NCI-H1105 treated with DMSO at 0.1 percent for 48 hours (cell line): ENCODE data around the gene CTSH.
"Not testable (repeated sequence)": the region's sequence is repeated elsewhere in the genome, so short reads cannot be mapped to it uniquely, and the experiment has no call there.

Source experiments
- DNase-seq: peaks from one replicate; lab custom pipeline; 2025; lab: John Stamatoyannopoulos, UW

The CTSH gene

DNA sequence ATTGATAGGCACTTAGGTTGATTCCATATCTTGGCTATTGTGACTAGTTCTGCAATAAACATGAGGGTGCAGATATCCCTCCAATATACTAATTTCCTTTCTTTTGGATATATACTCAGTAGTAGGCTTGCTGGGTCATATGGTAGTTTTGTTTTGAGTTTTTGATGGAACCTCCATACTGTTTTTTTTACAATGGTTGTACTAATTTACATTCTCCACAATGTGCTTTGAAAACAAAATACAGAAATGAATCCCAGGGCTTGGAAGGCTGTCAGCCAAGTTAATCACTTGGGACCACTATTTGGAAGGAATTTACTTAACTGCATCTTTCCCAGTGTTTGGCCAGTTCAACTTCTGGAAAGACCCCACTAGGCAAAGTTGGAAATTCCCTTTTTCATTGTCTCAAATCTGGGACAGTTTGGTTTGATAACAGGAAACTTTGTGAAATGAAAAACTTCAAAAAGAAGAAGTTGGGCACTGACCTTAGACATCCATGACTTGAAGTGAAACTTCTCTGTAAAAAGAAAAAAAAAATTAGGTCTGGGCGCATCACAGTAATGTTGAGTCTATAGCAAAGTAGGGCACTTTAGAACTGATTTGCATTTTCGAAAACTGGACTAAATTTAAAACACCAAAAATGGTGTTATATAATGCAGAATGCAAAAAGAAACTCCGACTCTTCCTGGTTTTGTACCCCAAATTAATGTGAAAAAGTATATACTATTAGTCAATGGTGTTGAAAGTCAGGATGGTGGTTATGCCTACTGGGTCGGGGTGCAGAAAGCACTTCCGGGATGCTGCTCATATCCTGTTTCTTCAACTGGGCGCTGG is 6.0 kb downstream of the CTSH start:
- no peak for DNase-seq

DNA sequence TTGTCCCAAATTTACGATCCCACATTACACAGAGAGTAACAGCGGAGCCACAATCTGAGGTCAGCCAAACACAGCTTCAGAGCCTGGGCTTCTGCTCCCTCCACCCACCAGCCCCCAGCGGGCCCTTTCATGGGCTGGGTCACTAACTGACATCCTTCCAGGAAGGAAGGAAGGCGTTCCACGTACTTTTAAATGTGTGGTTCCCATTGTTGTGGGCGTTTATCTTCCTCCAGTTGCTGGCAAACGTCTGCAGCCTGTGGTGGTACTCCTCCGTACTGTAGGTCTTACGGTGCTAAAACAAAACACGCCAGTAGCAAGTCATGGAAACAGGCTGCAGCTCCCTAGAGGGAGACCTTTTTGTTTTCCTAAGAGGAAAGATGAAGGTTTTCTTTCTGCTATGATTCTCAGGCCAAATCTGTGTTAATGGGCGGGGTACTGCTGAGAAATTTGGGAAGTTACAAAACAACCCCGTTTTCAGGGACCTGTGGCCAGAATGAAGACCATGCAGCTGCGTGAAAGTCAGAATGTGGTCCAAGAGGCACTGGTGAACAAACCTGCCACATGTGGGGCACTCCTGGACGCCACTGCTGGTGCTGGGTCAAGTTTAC is 7.6 kb downstream of the CTSH start:
- no peak for DNase-seq

DNA sequence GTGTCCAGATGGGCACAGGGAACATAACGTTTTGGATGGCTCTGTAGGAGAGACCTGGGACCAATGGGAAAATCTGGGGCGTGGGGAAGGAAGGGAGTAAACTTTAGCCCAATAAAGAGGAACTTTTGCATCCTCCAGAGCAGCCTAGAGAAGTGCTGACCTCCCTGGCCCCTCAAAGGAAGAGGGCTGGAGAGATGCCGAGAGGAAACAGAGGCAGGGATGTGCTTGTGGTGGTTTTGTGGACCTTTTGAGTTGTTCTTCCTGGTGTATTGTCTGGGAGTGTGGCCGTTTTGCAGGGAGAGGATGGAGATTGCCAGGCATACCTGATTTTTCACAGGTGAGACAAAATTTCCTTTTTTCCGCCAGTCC is 10.2 kb downstream of the CTSH start:
- no peak for DNase-seq

DNA sequence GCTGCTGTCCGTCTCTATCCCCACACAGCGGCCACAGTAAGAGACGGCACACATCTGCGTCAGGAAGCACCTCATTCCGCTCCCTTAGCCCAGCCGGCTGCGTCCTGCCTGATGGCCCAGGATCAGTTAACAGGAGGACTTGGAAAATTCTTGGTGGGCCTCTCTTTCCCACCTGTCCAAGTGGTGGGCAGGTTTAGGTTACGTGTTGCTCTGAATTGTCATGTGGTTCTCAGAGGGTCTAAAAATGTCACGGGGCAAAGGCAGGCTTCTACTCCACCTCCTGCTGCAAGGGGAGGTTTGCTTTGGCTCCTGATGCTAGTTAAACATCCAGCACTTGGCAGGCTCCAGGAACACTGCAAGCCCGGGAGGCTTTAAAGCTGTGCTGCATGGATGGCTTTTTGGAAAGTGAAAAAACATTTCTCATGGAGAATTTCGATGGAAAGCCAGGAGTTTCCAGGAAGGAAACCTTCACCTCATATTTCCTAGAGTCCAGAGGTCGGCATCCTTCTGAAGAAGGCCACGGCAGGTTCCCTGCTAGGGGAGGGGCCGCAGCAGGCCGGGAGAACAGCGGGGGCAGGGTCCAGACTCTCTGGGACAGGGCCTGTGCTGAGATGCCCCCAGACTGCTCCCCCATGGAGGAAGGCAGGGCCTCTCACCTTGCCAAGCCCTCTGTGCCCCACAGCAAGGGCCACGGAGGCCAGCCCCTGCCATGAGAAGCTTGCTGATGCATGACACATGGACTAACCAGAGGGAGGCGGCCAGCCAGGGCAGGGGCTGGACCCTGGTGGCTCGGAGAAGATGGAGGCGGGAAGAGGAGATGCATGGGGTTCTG is 10.8 kb downstream of the CTSH start:
- DNase-seq = no peak

DNA sequence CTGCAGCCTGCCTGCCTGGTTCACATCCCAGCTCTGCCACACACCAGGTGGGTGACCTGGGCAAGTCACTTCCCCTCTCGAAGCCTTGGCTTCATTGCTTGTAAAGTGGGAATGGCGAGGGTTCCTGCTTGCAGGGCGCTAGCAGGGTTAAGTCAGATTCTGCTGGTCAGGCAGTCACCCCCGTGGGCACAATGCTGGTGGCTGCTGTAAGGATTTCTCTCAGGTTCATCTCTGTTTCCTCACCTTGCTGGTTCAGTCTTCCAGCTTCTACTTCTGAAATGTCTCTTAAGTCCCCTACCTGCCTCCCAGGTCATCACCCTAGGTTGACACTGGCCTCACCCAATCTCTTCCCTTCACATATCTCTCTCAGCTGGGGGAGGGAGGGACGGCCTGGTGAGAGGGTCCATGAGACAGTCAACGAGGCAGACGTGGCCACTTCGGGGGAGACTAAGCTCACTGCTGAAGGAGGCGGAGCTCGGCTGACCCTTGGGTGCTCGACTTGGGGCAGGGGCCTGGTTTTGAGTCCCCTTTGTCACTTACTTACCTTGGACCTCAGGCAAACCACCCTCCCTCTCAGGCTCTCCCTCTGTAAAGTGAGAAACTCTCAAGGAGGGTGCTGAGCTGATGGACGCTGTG is 11.5 kb downstream of the CTSH start:
- no peak for DNase-seq

DNA sequence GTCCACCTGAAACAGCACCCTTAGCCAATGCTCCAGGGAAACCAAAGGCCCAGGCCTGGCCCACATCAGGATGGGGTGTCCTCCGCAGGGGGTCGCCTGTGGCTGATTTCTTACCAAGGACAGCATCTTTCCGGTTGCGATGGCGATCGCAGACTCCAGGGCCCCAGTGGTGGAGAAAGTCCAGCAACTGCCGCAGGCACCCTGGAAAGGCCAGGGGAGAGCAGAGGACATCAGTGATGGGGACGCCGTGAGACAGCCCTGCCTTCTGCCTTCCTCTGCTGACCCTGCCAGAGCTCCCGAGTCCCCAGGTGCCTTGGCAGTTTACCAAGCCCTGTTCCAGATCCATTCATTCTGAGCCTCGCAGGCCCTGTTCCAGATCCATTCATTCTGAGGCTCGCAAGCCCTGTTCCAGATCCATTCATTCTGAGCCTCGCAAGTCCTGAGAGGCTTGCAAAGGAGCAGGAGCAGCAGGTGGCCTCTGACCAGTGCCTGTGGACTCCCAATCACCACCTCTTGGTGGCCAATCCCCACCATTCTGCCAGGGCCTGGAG is 12.5 kb downstream of the CTSH start:
- no peak for DNase-seq

DNA sequence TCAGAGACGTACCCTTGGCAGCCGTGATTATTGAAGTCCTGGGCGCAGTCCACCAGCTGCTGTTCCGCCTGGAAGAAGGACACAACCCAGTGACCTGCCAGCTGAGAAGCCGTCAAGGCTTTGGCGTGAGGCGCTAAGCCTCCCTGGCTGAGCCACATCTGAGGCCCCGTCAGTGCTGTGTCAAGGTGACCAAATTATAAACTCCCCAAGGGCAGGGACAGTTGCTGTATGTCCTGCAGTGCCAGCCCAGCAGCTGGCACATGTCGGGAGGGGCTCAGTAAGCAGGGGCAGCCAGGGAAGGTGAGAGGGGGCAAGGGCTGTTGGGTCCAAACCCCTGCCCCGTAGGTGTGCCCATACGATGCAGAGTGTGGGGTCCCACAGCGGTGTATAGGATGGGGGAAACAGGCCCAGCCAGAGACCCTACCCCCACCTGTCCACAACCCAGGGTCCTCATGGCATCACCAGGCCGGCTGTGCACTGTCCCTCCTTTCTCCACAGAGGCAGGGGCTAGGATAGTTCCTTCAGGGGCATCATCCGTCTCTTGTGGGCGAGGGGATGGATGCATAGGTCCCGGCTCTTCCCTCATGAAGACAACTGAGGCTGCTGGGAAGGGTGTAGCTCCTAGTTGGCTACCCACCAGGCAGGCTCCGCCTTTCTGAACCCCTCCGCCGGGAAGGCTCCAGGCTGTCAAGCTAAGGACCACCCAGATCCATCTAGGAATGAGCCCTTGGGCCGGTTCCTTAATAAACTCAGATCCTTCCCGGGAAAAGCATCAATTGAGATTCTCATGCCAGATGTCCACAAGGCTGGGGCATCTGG is 13.2 kb downstream of the CTSH start:
- no peak for DNase-seq

DNA sequence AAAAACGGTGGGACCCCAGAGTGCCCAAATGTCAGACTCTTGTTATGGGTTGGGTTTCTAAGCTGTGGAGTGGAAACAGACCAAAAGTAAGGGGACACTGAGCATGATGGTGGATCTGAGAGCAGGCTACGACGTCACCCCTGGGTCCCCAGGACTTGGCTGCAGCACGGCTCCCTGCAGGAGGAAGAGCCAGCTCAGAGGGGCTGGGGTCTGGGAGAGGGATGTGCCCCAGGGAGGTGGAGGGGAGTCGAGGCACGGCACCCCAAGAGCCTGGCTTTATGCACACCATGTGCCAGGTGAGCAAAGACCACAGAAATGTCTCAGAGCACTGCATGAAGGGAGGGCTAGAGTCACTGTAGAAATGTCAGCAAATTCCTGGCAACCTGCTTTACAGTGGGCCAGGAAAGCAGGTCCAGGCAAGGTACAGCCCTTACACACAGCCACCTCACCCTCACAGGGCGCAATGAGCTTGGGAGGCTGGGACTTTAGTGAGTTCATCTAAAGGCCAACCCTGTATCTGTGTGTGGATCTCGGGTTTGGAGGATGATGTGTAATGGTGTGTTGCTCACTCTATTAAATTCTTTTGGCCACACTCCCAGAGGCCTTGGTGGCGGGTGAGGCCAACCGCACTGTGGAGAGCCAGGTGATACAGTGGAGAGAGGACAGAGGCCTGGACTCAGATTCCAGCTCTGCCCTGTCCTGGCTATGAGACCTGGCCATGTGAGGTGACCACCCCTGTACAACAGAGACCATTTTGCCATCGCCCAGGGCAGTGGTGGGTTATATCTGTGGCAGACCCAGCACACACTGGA is 14.1 kb downstream of the CTSH start:
- DNase-seq = no peak

DNA sequence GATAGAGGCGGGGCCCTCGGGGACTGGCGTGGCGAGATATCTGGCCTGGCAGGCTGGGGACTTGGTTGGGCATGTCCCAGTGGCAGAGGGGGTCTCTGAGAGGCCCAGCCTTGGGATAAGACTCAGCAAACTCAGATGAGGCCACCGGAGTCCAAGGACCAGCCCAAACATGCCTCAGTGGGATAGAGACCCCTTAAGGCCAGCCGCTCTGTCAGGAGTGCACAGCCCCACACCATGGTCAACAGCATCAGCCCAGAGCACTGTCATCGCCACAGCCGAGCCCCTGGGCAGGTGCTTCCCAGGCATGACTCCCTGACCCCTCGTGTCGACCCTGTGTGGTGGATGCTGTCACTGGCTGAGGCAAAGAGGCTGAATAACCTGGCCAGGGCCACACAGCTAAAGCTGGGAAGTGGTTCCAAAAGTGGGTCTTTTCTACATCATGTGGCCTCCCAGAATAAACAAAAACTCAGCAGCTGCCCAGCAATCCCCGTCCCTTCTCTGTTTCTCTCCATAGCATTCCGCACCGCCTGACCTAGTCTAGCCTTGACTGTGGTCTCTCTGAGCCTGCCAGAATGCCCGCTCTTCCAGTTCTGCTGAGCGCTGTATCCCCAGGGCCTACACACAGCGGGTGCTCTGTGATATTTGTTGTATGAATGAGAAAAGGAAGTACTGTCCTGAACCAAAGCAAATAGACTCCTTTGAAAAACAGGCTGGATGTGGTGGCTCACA is 15.1 kb downstream of the CTSH start:
- DNase-seq = no peak

DNA sequence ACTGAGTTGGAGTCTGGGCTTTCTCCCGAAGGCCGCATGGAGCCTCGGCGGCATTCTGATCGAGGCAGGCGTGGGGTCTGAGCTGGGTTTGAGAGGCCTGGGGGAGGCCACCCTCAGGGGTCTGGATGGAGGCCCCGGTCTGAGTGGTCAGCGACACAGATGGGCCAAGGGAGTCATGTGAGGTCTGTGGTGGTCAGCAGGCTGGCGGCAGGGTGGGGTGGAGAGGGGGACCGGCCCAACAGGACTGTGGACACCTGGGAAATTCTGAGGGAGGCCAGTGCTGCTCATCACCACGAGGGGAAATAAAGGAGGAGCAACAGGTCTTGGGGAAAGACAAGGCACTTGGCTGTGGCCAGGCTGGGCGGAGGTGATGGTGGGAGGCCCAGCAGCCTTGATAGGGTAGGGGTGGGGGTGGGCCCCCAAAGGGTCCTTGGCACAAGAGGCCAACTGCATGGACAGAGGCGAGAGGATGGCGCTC is 16.2 kb downstream of the CTSH start:
- DNase-seq = no peak

DNA sequence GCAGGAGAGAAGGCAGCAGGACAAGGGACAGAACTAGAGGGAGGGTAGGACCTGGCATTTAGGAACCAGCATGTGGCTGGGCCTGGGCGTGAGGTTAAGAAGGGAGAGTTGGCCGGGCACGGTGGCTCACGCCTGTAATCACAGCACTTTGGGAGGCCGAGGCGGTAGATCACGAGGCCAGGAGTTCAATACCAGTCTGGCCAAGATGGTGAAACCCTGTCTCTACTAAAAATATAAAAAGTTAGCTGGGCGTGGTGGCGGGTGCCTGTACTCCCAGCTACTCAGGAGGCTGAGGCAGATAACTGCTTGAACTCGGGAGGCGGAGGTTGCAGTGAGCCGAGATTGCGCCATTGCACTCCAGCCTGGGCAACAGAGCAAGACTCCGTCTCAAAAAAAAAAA is 16.7 kb downstream of the CTSH start:
- not testable (repeated sequence) for DNase-seq

DNA sequence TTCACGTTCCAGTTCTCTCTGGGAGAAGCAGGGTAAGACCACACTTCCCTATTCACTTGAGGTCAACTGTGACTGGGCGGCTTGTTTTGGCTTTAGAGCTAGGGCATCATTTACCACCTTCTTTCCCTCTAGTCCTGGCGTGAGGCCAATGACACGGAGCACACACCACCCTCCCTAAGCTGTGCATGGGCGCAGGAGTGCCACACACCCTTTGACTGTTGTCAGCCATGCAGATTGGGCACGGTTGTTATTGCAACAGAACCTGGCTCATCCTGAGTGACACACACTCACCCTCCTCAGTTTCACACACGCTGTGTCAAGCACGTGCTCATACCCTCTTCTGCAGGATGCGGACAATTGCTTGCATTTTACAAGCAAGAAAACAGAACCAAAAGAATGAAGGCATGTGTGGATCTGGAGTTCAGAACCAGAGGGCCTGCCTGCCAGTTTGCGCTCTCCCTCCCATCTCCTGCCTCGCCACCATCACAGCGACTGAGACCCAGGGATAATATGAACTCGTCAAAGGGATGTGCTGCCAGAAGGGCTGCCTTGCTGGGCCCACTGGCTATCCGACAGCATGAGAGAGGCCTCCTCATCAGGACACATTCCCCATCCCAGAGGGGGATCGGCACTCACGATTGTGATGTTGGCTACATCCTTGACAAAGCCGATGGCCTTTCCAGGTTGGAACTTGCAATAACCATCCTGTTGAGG is 17.6 kb downstream of the CTSH start:
- DNase-seq = no peak

DNA sequence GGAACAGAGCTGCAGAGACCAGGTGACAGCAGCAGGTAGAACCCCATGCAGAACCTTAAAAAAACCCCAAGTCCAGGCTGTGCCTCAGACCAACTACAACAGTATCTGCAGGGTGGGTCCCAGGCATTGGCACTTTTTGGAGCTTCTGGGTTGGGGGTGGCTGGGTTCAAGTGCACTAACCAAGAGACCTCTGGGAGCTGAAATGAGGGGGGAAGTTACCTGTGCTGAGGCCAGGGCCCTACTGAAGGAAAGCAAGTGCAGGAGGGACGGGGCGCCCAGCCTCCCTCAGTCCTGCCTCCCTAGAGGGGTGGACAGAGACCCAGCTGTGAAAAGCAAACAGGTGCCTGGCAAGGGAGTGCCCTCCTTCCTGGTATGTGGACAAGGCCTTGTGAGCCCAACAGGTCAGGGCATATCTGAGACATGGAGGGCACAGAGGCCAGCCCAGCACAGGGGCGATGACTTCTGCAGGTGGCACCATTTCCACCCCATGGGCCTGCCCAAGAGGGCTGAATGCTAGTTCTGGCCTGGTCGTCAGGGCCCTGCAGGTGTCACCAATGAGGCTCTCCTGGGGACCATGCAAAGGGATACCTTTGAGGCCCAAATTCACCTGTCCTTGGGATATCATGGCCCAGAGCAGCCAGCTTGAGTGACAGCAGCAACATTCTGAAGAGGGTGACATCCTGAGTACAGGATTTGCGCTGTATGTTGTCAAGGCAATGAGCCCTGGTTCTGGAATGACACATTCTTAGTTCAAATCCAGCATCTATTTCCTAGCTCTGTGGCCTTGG is 18.7 kb downstream of the CTSH start:
- no peak for DNase-seq

DNA sequence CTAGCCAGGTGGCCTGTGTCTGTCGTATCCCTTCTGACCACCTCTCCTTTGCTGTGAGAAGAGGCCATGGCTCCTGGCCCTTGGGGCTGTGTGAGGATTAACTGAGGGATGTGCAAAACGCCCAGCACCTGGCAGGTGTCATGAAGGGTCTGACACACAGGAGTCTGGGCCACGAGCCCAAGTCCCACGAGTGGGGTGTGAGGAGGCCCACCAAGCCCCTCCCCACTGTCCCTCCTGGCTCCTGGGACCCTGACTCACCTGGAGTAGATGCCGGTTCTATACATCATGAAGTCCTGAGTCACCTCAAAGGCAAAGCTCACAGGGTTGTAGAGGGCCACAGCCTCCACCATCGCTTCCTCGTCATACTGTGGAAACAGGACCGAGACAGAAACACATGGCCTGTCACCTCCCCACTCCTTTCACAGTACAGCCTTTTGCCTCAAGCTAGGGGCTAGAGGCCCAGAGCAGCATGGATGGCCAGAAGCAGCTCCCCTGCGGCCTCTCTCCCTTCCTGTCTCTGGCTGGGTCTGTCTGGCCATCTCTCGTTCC is 19.7 kb downstream of the CTSH start:
- DNase-seq = no peak

DNA sequence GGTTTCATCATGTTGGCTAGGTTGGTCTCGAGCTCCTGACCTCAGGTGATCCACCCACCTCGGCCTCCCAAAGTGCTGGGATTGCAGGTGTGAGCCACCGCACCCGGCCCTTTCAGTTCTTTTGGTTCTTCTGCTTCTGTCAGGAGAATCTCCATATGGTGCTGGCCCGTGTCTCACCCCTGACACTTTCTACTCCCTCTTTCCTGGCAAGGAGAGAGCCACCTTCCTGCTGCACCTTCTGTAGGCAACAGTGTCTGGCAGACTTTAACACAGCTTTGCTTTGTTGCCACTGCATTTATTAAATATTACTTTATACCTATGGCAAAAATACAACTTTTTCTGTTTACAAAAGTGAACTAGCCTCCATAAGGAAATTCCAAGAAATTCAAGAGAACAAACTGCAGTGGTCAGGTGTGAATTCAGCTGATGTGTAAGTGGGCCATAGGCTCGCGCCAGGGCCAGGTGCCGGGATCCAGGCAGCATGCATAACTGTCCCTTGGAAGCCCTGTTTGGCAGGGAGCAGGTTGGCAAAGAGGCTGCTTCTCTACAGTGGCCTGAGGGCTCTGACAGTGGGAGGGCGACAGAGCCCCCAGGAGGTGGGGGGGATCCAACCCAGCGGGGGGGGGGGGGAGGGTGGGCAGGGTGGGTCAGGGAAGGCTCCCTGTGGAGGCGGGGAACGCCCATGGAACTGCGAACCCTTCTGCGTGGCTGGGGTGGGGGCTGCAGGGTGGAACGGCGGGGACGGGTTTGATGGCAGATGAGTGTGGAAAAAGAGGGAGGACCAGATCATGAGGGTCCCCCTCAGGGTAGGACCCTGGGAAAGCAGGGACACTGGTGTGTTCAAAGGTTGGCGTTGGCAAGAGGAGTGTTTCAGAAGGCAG is 21.1 kb downstream of the CTSH start:
- no peak for DNase-seq

DNA sequence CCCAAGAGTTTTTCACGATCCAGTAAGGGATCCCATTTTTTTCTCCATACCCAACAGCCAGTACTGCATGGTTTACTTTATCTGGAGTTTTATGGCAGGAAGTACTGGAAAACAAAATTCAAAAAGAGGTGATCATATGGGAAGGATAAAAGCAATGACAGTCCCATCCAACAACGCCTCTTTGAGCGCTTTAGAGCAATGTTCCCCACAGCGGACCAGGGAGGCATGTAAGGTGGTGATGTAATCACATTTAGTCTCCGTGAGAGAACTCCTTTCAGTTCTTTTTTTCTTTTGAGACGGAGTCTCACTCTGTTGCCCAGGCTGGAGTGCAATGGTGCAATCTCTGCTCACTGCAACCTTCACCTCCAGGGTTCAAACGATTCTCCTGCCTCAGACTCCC is 21.8 kb downstream of the CTSH start:
- no peak for DNase-seq

DNA sequence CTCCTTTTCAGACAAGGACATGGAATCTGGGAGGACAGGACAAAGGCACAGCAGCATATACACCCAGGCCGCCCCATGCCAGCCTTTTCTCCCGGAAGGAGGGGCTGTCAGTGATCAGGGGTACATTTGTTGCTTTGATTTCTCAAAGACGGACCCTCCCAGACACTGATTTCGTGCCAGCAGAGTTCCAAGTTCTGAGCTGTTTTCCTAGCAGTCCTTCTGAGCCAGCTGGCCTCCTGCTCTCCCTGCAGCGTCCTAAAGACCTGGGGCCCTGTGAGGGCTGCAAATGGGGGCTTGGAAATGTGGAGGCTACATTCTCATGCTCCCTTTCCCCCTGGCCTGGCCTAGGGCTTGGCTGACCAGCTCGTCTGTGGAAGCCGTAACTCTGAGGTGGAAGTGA is 22.3 kb downstream of the CTSH start:
- no peak for DNase-seq
